ENCODE data around the gene FRYL. TPM values are rescaled to one million over a fixed set of nuclear protein-coding genes. Genes with fewer than 3 reads are reported as not detected.
"Not testable (repeated sequence)": the region's sequence is repeated elsewhere in the genome, so short reads cannot be mapped to it uniquely, and the experiment has no call there.

FRYL gene
- total RNA-seq, 1 experiment from 2014 or later = 43.1 TPM

DNA sequence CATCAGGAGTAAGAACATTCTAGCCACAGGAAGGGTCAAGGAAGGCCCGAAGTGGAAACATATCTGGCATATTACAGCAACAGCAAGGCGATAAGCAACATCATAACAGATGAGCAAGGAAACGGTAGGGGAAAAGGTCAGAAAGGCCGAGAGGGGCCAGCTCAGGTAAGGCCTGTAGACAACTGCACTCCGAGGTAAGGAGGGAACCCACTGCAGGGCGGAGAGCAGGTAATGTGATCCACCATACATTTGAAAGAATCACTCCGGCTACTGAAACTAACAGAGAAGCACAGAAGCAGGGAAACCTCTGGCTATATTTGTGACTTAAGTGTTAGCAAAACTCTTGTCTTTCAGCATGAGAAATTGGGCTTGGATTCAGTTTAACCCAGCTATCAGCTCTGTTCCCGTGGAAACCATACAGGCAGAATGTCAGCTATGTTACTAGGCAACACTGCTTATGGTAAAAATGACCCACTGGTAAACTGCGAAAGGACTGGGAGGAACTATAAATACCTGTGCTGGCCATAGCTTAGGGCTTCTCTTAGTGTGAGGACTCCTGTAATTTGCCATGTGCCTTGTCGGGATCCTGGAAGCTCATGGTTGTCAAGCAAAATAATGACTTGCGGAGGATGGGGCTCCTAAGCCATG is 31.0 kb downstream of the FRYL start:
- Histone ChIP-seq H3K4me3 (ENCODE audit: low read depth, low read length, poor library complexity, severe bottlenecking) (no peak overlapping the region), H3K27ac (ENCODE audit: low read depth, low read length, poor library complexity, severe bottlenecking) (no peak overlapping the region), H3K4me1 (ENCODE audit: insufficient read depth, low read length, poor library complexity, severe bottlenecking) (peaks cover 20% of the 10 kb centered on the region), H3K27me3 (replicated peaks; ENCODE audit: insufficient read depth, low read depth, low read length, poor library complexity) (no peaks in the 10 kb centered on the region), H3K9me3 (ENCODE audit: low read depth, low read length, poor library complexity, severe bottlenecking) (no peaks in the 10 kb centered on the region), H3K36me3 (ENCODE audit: insufficient read depth, low read length, poor library complexity, severe bottlenecking) (no peaks in the 10 kb centered on the region)
- ChIA-PET POLR2A (ENCODE audit: low non-redundant PET) (no interaction called here), CTCF (no interaction called here)
- peak; percentile 4 for DNase-seq (ENCODE audit: low spot score)
- no peak for TF ChIP-seq EZH2 (IDR thresholded peaks at IDR 0.05; ENCODE audit: borderline replicate concordance, low read depth, low read length, poor library complexity, severe bottlenecking)
- TF ChIP-seq, protein P1, sequence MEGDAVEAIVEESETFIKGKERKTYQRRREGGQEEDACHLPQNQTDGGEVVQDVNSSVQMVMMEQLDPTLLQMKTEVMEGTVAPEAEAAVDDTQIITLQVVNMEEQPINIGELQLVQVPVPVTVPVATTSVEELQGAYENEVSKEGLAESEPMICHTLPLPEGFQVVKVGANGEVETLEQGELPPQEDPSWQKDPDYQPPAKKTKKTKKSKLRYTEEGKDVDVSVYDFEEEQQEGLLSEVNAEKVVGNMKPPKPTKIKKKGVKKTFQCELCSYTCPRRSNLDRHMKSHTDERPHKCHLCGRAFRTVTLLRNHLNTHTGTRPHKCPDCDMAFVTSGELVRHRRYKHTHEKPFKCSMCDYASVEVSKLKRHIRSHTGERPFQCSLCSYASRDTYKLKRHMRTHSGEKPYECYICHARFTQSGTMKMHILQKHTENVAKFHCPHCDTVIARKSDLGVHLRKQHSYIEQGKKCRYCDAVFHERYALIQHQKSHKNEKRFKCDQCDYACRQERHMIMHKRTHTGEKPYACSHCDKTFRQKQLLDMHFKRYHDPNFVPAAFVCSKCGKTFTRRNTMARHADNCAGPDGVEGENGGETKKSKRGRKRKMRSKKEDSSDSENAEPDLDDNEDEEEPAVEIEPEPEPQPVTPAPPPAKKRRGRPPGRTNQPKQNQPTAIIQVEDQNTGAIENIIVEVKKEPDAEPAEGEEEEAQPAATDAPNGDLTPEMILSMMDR (conservative IDR thresholded peaks at IDR 0.05; ENCODE audit: low read depth, low read length) = no peak
- no TSS peak for BruUV-seq (replicated peaks)
- intact Hi-C loops (cut with micrococcal nuclease; ENCODE audit: unreplicated experiment) = no loop called here

DNA sequence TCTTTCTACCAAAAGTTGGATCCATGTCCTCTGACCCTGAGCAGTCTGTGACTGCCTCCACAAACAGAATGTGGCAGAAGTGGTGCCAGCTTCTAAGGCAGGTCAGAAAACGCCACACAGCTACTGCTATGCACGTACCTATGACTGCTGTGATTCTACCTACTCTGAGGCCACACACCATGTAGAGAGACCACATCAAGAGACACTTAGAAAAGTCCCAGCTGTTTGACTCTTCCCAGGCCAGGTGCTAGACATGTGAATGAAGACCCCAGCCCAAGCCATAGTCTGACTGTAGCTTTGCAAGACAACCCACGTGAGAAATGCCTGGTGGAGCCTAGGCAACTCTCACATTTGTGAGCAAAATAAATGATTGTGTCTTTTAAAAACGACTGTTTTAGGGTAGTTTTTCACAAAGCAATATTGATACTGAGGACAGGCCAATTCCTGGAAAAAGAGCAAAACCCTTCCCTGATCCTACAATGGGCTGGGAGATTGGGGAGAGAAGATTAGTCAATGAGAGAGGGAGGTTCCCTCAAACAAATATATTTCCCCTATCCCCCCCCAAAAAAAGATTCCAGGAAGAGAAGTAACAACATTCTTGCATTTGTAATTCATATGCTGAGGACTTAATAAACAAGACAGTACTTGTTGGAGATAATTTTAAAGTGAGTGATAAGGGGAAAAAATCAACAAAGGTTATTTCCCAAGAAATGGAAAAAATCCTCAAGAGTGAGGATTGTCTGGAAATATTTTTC is 33.3 kb downstream of the FRYL start:
- H3K4me3 ChIP-seq (ENCODE audit: low read depth, low read length, poor library complexity, severe bottlenecking) = no peak overlapping the region
- ChIA-PET POLR2A (ENCODE audit: low non-redundant PET) (no interaction called here), CTCF (interaction anchor here (1.0 kb wide), 1 partner anchor 28 kb away, joined by 3 read pairs; no protein-coding TSS in a partner anchor)
- TF ChIP-seq, protein P1 (conservative IDR thresholded peaks at IDR 0.05; ENCODE audit: low read depth, low read length) = no peak
- no peak for TF ChIP-seq EZH2 (IDR thresholded peaks at IDR 0.05; ENCODE audit: borderline replicate concordance, low read depth, low read length, poor library complexity, severe bottlenecking)
- no peaks in the 10 kb centered on the region for H3K9me3 ChIP-seq (ENCODE audit: low read depth, low read length, poor library complexity, severe bottlenecking)
- intact Hi-C loops (cut with micrococcal nuclease; ENCODE audit: unreplicated experiment) = no loop called here
- H3K4me1 ChIP-seq (ENCODE audit: insufficient read depth, low read length, poor library complexity, severe bottlenecking) = peaks cover 13% of the 10 kb centered on the region
- no TSS peak for BruUV-seq (replicated peaks)
- no peak overlapping the region for H3K27ac ChIP-seq (ENCODE audit: low read depth, low read length, poor library complexity, severe bottlenecking)
- no peaks in the 10 kb centered on the region for H3K27me3 ChIP-seq (replicated peaks; ENCODE audit: insufficient read depth, low read depth, low read length, poor library complexity)
- DNase-seq (ENCODE audit: low spot score) = no peak
- no peaks in the 10 kb centered on the region for H3K36me3 ChIP-seq (ENCODE audit: insufficient read depth, low read length, poor library complexity, severe bottlenecking)

DNA sequence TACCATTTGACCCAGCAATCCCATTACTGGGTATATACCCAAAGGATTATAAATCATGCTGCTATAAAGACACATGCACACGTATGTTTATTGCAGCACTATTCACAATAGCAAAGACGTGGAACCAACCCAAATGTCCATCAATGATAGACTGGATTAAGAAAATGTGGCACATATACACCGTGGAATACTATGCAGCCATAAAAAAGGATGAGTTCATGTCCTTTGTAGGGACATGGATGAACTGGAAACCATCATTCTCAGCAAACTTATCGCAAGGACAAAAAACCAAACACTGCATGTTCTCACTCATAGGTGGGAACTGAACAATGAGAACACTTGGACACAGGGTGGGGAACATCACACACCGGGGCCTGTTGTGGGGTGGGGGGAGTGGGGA is 34.9 kb downstream of the FRYL start:
- H3K4me3 ChIP-seq (ENCODE audit: low read depth, low read length, poor library complexity, severe bottlenecking); H3K27me3 ChIP-seq (replicated peaks; ENCODE audit: insufficient read depth, low read depth, low read length, poor library complexity); CTCF ChIA-PET; intact Hi-C loops (cut with micrococcal nuclease; ENCODE audit: unreplicated experiment); BruUV-seq (replicated peaks); H3K27ac ChIP-seq (ENCODE audit: low read depth, low read length, poor library complexity, severe bottlenecking); H3K9me3 ChIP-seq (ENCODE audit: low read depth, low read length, poor library complexity, severe bottlenecking); H3K36me3 ChIP-seq (ENCODE audit: insufficient read depth, low read length, poor library complexity, severe bottlenecking); DNase-seq (ENCODE audit: low spot score); H3K4me1 ChIP-seq (ENCODE audit: insufficient read depth, low read length, poor library complexity, severe bottlenecking); POLR2A ChIA-PET (ENCODE audit: low non-redundant PET): not testable (repeated sequence)

Data from A673 (cell line).